Parathyroid adenoma (tissue), 2 donors: ENCODE data around the gene LOXL1.

Source experiments
- H2AFZ ChIP-seq: fragments of 300-600 bp; sonication (generic); one replicate; pipeline ENCODE4 v1.7.0; 2017; ENCODE audit warnings: antibody characterized with exemption, mild to moderate bottlenecking
- H3K27ac ChIP-seq: fragments of 300-600 bp; sonication (generic); one replicate; pipeline ENCODE4 v1.7.0; 2017
- H3K27me3 ChIP-seq: fragments of 300-600 bp; sonication (generic); one replicate; pipeline ENCODE4 v1.7.0; 2017; ENCODE audit warnings: low read length; ENCODE audit not compliant: control insufficient read depth, insufficient read depth
- H3K36me3 ChIP-seq: fragments of 300-600 bp; sonication (generic); one replicate; pipeline ENCODE4 v1.7.0; 2017; ENCODE audit warnings: low read length; ENCODE audit not compliant: control insufficient read depth, insufficient read depth
- H3K4me1 ChIP-seq: fragments of 300-600 bp; sonication (generic); one replicate; pipeline ENCODE4 v1.7.0; 2017; ENCODE audit warnings: control low read depth
- H3K4me2 ChIP-seq: fragments of 300-600 bp; sonication (generic); one replicate; pipeline ENCODE4 v1.7.0; 2017; ENCODE audit warnings: low read length
- H3K4me3 ChIP-seq: fragments of 300-600 bp; sonication (generic); one replicate; pipeline ENCODE4 v1.7.0; 2017; ENCODE audit warnings: low read depth, low read length
- H3K79me2 ChIP-seq: fragments of 300-600 bp; sonication (generic); one replicate; pipeline ENCODE4 v1.7.0; 2017; ENCODE audit warnings: control low read depth
- H3K9ac ChIP-seq: fragments of 300-600 bp; sonication (generic); one replicate; pipeline ENCODE4 v1.7.0; 2017; ENCODE audit warnings: mild to moderate bottlenecking
- H3K9me3 ChIP-seq: fragments of 300-600 bp; sonication (generic); one replicate; pipeline ENCODE4 v1.7.0; 2017; ENCODE audit warnings: low read length; ENCODE audit not compliant: control insufficient read depth
- CTCF ChIP-seq: fragments of 300-600 bp; sonication (generic); IDR thresholded peaks from one replicate; pipeline ENCODE4 v1.7.0; 2017; ENCODE audit warnings: antibody characterized with exemption, mild to moderate bottlenecking
- donor health status: primary hyperparathyroidism.

The LOXL1 gene

DNA sequence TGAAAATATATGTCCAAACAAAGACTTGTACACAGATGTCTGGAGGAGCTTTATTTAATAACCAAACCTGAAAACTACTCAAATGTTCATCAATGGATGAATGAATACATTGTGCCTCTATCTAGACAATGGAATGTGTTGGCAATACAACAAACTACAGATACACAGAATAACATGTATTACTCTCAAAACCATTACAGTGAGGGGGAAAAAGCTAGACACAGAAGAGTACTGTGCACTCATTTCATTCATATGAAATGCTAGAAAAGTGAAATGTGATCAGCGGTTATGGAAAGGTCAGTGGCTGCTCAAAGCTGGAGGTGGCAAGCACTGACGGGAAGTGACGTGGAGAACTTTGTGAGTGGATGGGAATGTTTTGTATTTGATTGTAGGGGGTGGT, 52.6 kb downstream of the LOXL1 start:
- Histone ChIP-seq H3K4me3 (no peak overlapping the region), H3K9me3 (no peaks in the 10 kb centered on the region), H2AFZ (no peak overlapping the region), H3K79me2 (no peaks in the 10 kb centered on the region), H3K4me1 (peaks cover 20% of the 10 kb centered on the region), H3K27ac (no peak overlapping the region), H3K27me3 (no peaks in the 10 kb centered on the region), H3K4me2 (no peak overlapping the region), H3K36me3 (no peaks in the 10 kb centered on the region), H3K9ac (no peak overlapping the region)
- no peak for TF ChIP-seq CTCF

- Histone ChIP-seq H3K4me3 (no peak overlapping the region), H3K27ac (no peak overlapping the region), H3K9me3 (no peaks in the 10 kb centered on the region), H3K4me1 (peaks cover 20% of the 10 kb centered on the region), H3K4me2 (no peak overlapping the region), H2AFZ (no peak overlapping the region), H3K36me3 (no peaks in the 10 kb centered on the region), H3K9ac (no peak overlapping the region), H3K79me2 (no peaks in the 10 kb centered on the region), H3K27me3 (no peaks in the 10 kb centered on the region)
- no peak for TF ChIP-seq CTCF
Measured at GRCh38 chr15:73979636-73980035, 53.4 kb downstream of the LOXL1 start.

GRCh38 chr15:73981761-73982221, 55.5 kb downstream of the LOXL1 start:
- H3K9me3 ChIP-seq = no peaks in the 10 kb centered on the region
- peak overlapping the region; percentile 85 for H2AFZ ChIP-seq
- peak overlapping the region; percentile 33 for H3K4me2 ChIP-seq
- H3K4me3 ChIP-seq = no peak overlapping the region
- peaks cover 20% of the 10 kb centered on the region for H3K4me1 ChIP-seq
- H3K27ac ChIP-seq = peak overlapping the region; percentile 91
- H3K9ac ChIP-seq = no peak overlapping the region
- no peak for TF ChIP-seq CTCF
- no peaks in the 10 kb centered on the region for H3K36me3 ChIP-seq
- H3K27me3 ChIP-seq = no peaks in the 10 kb centered on the region
- H3K79me2 ChIP-seq = no peaks in the 10 kb centered on the region

DNA sequence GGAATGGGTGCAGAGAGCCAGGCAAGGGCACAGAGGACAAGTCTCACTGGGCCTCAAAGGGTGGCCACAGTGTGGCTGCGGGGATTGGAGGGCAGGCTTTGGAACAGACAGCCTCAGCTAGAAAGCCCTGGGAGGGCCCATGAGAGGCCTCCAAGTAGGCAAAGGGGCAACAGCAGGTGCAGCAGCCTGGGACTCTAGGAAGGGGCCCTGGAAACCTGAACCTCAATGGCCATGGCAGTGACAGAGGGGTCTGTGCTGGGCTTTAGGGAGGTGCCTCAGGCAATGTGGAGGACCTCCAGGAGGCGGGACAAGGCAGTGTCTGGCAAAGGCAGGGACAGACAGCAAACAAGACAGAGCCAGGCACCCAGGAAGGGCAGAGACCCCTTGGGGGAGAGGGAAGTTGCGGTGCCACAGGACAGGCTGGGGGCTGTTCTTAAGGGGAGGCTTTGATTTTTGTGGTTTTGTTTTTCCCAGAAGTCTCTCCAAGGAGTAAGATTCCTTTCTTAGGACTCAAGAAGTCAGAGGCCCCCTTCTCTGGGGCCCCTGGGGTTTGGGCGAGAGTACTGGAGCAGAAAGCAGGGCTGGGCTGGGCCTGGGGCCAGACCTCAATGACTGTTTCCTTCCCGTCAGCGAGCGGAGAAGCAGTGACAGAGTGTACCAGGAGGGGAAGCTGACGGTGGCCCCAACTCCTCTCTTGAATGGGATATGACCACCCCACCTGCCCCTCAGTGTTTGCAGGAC, 56.1 kb downstream of the LOXL1 start:
- H3K27ac ChIP-seq = peak overlapping the region; percentile 91
- H3K36me3 ChIP-seq = no peaks in the 10 kb centered on the region
- peaks cover 20% of the 10 kb centered on the region for H3K4me1 ChIP-seq
- peak overlapping the region; percentile 85 for H2AFZ ChIP-seq
- no peak for TF ChIP-seq CTCF
- no peak overlapping the region for H3K4me3 ChIP-seq
- H3K9me3 ChIP-seq = no peaks in the 10 kb centered on the region
- peak overlapping the region; percentile 33 for H3K4me2 ChIP-seq
- no peak overlapping the region for H3K9ac ChIP-seq
- no peaks in the 10 kb centered on the region for H3K27me3 ChIP-seq
- H3K79me2 ChIP-seq = no peaks in the 10 kb centered on the region

- Histone ChIP-seq H3K9ac (no peak overlapping the region), H3K36me3 (no peaks in the 10 kb centered on the region), H3K4me2 (no peak overlapping the region), H3K4me1 (peaks cover 20% of the 10 kb centered on the region), H3K79me2 (no peaks in the 10 kb centered on the region), H3K27ac (peak overlapping the region; percentile 91), H3K27me3 (no peaks in the 10 kb centered on the region), H3K4me3 (no peak overlapping the region), H3K9me3 (no peaks in the 10 kb centered on the region), H2AFZ (peak overlapping the region; percentile 85)
- TF ChIP-seq CTCF = no peak
Measured at GRCh38 chr15:73983211-73983727, 57.0 kb downstream of the LOXL1 start.
